Sigmoid colon (tissue), 7 donors: ENCODE data around the gene OGFRL1. TPM values are rescaled to one million over a fixed set of nuclear protein-coding genes. Genes with fewer than 3 reads are reported as not detected.

Experiments
- DNase-seq: peaks from one replicate; pipeline ENCODE4 v3.0.0-alpha.2; 2019
- H3K27ac ChIP-seq, 4 donors: fragments of 200-600 bp; sonication (generic); one replicate each; pipeline ENCODE4 v1.5.1; 2016 to 2019; ENCODE audit warnings: mild to moderate bottlenecking in 1 of 4
- H3K27me3 ChIP-seq, 3 donors: fragments of 200-600 bp; sonication (generic); one replicate each; pipeline ENCODE4 v1.5.1; 2019; ENCODE audit warnings: mild to moderate bottlenecking in 1 of 3
- H3K36me3 ChIP-seq, 4 donors: fragments of 200-600 bp; sonication (generic); one replicate each; pipeline ENCODE4 v1.5.1; 2016 to 2019
- H3K4me1 ChIP-seq, 4 donors: fragments of 200-600 bp; sonication (generic); one replicate each; pipeline ENCODE4 v1.5.1; 2017 to 2019
- H3K4me3 ChIP-seq, 4 donors: fragments of 200-600 bp; sonication (generic); one replicate each; pipeline ENCODE4 v1.5.1; 2017 to 2019; ENCODE audit warnings: mild to moderate bottlenecking in 2 of 4, moderate library complexity in 1 of 4
- H3K9me3 ChIP-seq, 4 donors: fragments of 200-600 bp in 3 of 4; sonication (generic) in 3 of 4; one replicate each; pipeline versions ENCODE4 v1.5.1 to v1.6.1; 2013 to 2019
- EP300 ChIP-seq, 4 donors: sonication (generic); formaldehyde crosslinking; IDR thresholded peaks; one replicate each; pipeline ENCODE4 v1.6.1; 2017; ENCODE audit warnings: antibody characterized with exemption in 4 of 4
- POLR2A ChIP-seq, 2 donors: fragments of 450-650 bp; IDR thresholded peaks; one replicate each; pipeline ENCODE4 v1.6.1; 2016; ENCODE audit warnings: antibody characterized with exemption in 2 of 2, mild to moderate bottlenecking in 2 of 2, moderate library complexity in 2 of 2
- POLR2AphosphoS5 ChIP-seq, 4 donors: sonication (generic); formaldehyde crosslinking; IDR thresholded peaks; one replicate each; pipeline ENCODE4 v1.6.1; 2017; ENCODE audit warnings: antibody characterized with exemption in 4 of 4
- WGBS, 2 donors: extraction: QIAGEN DNeasy Blood & Tissue Kit; methylation state at CpG; one replicate each; pipeline ENCODE4 v1.1.7; 2013; 5-methylcytosine and 5-hydroxymethylcytosine counted together
- intact Hi-C: fragments of 100-400 bp; cut with DNase I; formaldehyde crosslinking; loops from one replicate; pipeline ENCODE4 v1.15.1; 2023
- polyA plus RNA-seq, 3 donors: library from polyadenylated mRNA; stranded (reverse); fragments of 200-250 nt; gene quantifications; one replicate each; pipeline ENCODE4 v1.2.3, GENCODE V29; 2013
- total RNA-seq, 4 donors: library from RNA; depleted of rRNA; stranded (reverse); fragments of >200 nt; gene quantifications; one replicate each; pipeline ENCODE4 v1.1.0, GENCODE V29; 2016
- TF ChIP-seq, protein P1 (sequence below), 4 experiments: fragments of 450-650 bp in 3 of 4; fragments of 200-600 bp in 1 of 4; IDR thresholded peaks; one replicate each; pipeline ENCODE4 v1.5.1; 2016 to 2019; ENCODE audit warnings: antibody characterized with exemption in 4 of 4, mild to moderate bottlenecking in 3 of 4, moderate library complexity in 2 of 4
- donor health status: healthy with polysubstance abuse.
- donor health status: Bipolar disorder and iron deficiency.
- donor health status: healthy.

Gene OGFRL1
- total and polyA plus RNA-seq, 7 donors, result 3.2 to 58.5 (median 23.0) TPM

DNA sequence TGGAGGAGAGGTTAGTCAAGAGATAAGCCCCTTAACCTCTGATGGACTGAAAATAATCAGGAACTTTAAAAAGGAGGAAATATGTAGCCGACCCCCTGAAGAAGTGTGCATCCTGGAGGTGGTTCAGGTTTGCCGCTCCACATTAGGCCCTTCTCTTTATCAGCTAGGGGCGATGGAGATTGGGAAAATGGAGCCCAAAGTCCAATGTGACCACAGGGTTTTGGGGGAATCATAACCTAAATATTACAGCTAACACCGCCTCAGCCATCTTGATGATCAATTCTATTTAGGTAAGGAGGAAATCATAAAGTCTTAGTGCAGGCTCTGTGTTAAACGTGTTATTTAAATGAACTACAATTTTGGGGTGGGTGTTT is 1.2 kb downstream of the OGFRL1 start:
- TF ChIP-seq POLR2AphosphoS5 (IDR thresholded peaks at IDR 0.05) (no peak), EP300 (IDR thresholded peaks at IDR 0.05) (no peak), POLR2A (IDR thresholded peaks at IDR 0.05) (no peak)
- TF ChIP-seq, protein P1, sequence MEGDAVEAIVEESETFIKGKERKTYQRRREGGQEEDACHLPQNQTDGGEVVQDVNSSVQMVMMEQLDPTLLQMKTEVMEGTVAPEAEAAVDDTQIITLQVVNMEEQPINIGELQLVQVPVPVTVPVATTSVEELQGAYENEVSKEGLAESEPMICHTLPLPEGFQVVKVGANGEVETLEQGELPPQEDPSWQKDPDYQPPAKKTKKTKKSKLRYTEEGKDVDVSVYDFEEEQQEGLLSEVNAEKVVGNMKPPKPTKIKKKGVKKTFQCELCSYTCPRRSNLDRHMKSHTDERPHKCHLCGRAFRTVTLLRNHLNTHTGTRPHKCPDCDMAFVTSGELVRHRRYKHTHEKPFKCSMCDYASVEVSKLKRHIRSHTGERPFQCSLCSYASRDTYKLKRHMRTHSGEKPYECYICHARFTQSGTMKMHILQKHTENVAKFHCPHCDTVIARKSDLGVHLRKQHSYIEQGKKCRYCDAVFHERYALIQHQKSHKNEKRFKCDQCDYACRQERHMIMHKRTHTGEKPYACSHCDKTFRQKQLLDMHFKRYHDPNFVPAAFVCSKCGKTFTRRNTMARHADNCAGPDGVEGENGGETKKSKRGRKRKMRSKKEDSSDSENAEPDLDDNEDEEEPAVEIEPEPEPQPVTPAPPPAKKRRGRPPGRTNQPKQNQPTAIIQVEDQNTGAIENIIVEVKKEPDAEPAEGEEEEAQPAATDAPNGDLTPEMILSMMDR (IDR thresholded peaks at IDR 0.05), result no peak
- Histone ChIP-seq H3K36me3 (peaks cover 0 to 16% (median 0%) of the 10 kb centered on the region in 4 donors), H3K27me3 (no peaks in the 10 kb centered on the region), H3K9me3 (no peaks in the 10 kb centered on the region), H3K4me1 (peaks cover 0 to 28% (median 14%) of the 10 kb centered on the region in 4 donors), H3K27ac (peak overlapping the region in 3 of 4 donors; percentile 92 to 94 (median 93)), H3K4me3 (peak overlapping the region; percentile 65 to 85 (median 80))
- DNase-seq, result no peak
- intact Hi-C loops, result loop anchor here (5.0 kb wide), 3 partner anchors 63 to 223 kb away; no protein-coding TSS in a partner anchor
- WGBS, 2 donors, result 72 to 86% methylated on average over 5 of the region's 5 CpGs

DNA sequence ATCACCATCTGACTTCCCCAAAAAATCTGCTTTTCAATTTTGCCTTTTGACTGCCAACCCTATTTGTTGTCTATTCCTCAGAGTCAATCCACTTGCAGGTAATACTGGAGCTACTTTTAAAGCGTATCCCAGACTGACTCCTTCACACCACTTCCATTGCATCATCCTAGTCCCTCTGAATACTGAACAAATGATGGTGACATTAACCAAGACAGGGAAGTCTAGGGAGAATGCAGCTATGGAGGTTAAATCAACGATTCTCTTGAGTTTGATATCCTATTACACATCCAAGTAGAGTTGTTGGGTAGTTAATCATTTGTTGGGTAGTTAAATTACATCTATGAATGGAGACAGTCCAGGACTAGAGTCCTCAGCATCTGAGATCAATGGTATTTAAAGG is 2.0 kb downstream of the OGFRL1 start:
- H3K4me1 ChIP-seq, result peaks cover 0 to 28% (median 14%) of the 10 kb centered on the region in 4 donors
- H3K27ac ChIP-seq, result peak overlapping the region in 2 of 4 donors; percentile 4 to 6
- peaks cover 0 to 24% (median 3%) of the 10 kb centered on the region in 4 donors for H3K36me3 ChIP-seq
- no peaks in the 10 kb centered on the region for H3K27me3 ChIP-seq
- 65 to 85% methylated on average over 2 of the region's 2 CpGs for WGBS, 2 donors
- DNase-seq, result no peak
- intact Hi-C loops, result loop anchor here (5.0 kb wide), 1 partner anchor 62 kb away; no protein-coding TSS in a partner anchor
- TF ChIP-seq POLR2AphosphoS5 (IDR thresholded peaks at IDR 0.05) (no peak), EP300 (IDR thresholded peaks at IDR 0.05) (no peak), POLR2A (IDR thresholded peaks at IDR 0.05) (no peak)
- TF ChIP-seq, protein P1 (IDR thresholded peaks at IDR 0.05), result no peak
- no peaks in the 10 kb centered on the region for H3K9me3 ChIP-seq
- H3K4me3 ChIP-seq, result peak overlapping the region in 3 of 4 donors; percentile 76 to 85 (median 85)

DNA sequence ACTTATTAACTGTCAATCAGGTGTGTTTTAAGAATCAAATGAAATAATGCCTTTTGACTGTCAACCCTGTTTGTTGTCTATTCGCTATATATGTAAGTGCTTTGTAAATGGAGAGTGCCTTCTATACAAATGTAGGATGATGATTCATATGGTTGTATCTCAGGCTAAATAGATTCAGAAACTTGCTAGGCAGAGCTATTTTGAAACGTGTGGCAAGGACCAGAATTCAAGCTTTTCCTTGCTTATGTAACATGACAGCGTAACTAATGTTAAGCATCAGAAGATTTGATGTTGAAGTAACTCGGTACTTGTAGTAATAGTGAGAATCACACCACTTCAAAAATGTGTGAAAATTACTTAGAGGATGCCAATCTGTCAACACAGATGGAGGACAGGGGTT is 3.4 kb downstream of the OGFRL1 start:
- Histone ChIP-seq H3K27me3 (no peaks in the 10 kb centered on the region), H3K36me3 (peaks cover 0 to 37% (median 3%) of the 10 kb centered on the region in 4 donors), H3K4me3 (peak overlapping the region in 2 of 4 donors; percentile 85), H3K27ac (no peak overlapping the region), H3K9me3 (no peaks in the 10 kb centered on the region), H3K4me1 (peaks cover 0 to 25% (median 14%) of the 10 kb centered on the region in 4 donors)
- no peak for DNase-seq
- intact Hi-C loops, result loop anchor here (5.0 kb wide), 1 partner anchor 60 kb away; no protein-coding TSS in a partner anchor
- 81 to 82% methylated on average over 4 of the region's 4 CpGs for WGBS, 2 donors
- no peak for TF ChIP-seq EP300 (IDR thresholded peaks at IDR 0.05)
- TF ChIP-seq POLR2A (IDR thresholded peaks at IDR 0.05), result no peak
- TF ChIP-seq POLR2AphosphoS5 (IDR thresholded peaks at IDR 0.05), result no peak
- TF ChIP-seq, protein P1 (IDR thresholded peaks at IDR 0.05), result no peak

DNA sequence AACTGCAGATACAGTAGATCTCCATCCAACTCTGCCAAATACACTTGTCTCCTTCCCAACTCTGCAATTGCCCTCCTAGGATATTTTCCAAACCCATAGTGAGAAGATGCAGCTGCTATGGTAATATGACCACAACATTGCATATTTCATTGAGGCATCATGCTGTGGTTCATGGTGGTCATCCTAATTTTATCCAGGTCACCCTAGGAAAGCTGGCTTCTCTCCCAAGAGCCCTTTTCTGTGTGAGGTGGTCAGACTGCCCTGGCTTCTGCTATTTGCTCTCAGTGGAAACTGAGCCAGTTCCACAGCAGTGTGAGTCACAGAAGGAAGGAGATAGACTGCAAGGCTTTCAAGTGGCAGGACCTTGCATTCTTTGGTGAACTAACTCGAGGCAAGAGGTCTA is 5.5 kb downstream of the OGFRL1 start:
- no peak overlapping the region for H3K4me3 ChIP-seq
- no peaks in the 10 kb centered on the region for H3K9me3 ChIP-seq
- H3K4me1 ChIP-seq, result peaks cover 0 to 17% (median 10%) of the 10 kb centered on the region in 4 donors
- H3K27me3 ChIP-seq, result no peaks in the 10 kb centered on the region
- 65 to 73% methylated on average over 1 of the region's 1 CpG for WGBS, 2 donors
- H3K27ac ChIP-seq, result no peak overlapping the region
- H3K36me3 ChIP-seq, result peaks cover 0 to 40% (median 3%) of the 10 kb centered on the region in 4 donors
- DNase-seq, result no peak
- intact Hi-C loops, result loop anchor here (5.0 kb wide), 1 partner anchor 58 kb away; no protein-coding TSS in a partner anchor
- TF ChIP-seq POLR2AphosphoS5 (IDR thresholded peaks at IDR 0.05), result no peak
- TF ChIP-seq, protein P1 (IDR thresholded peaks at IDR 0.05), result no peak
- no peak for TF ChIP-seq POLR2A (IDR thresholded peaks at IDR 0.05)
- no peak for TF ChIP-seq EP300 (IDR thresholded peaks at IDR 0.05)
